ENCODE data around the gene NACA2. TPM values are rescaled to one million over a fixed set of nuclear protein-coding genes. Genes with fewer than 3 reads are reported as not detected.

Gene NACA2
- total RNA-seq, 1 experiment from 2014 or later: not detected

GRCh38 chr17:61617330-61617729 is 26.3 kb upstream of the NACA2 start:
- Mint-ChIP-seq H3K4me3 (no peak overlapping the region), H3K27ac (no peak overlapping the region), H3K9me3 (peaks cover 52% of the 10 kb centered on the region), H3K27me3 (ENCODE audit: low read depth) (no peaks in the 10 kb centered on the region), H3K36me3 (peaks cover 23% of the 10 kb centered on the region), H3K4me1 (peaks cover 13% of the 10 kb centered on the region)
- CTCF ChIA-PET: no interaction called here
- POLR2A ChIA-PET: no interaction called here
- ATAC-seq (no peak), DNase-seq (ENCODE audit: low spot score) (no peak)
- TF ChIP-seq ATF1 (CRISPR knock-in tag; IDR thresholded peaks at IDR 0.05) (no peak), NFATC4 (CRISPR knock-in tag; IDR thresholded peaks at IDR 0.05) (no peak), KAT7 (CRISPR knock-in tag; IDR thresholded peaks at IDR 0.05; ENCODE audit: borderline replicate concordance) (no peak), NR2C2 (CRISPR knock-in tag; IDR thresholded peaks at IDR 0.05) (no peak), ZNF423 (CRISPR knock-in tag; IDR thresholded peaks at IDR 0.05) (no peak)

GRCh38 chr17:61616783-61617182 is 25.8 kb upstream of the NACA2 start:
- no peaks in the 10 kb centered on the region for H3K27me3 Mint-ChIP-seq (ENCODE audit: low read depth)
- peaks cover 13% of the 10 kb centered on the region for H3K4me1 Mint-ChIP-seq
- ChIA-PET POLR2A (interaction anchor here (0.6 kb wide), 1 partner anchor 9 kb away, joined by 7 read pairs; no protein-coding TSS in a partner anchor), CTCF (no interaction called here)
- ATAC-seq (no peak), DNase-seq (ENCODE audit: low spot score) (no peak)
- H3K36me3 Mint-ChIP-seq: peaks cover 23% of the 10 kb centered on the region
- no peak overlapping the region for H3K27ac Mint-ChIP-seq
- TF ChIP-seq IRF2 (CRISPR knock-in tag; IDR thresholded peaks at IDR 0.05; ENCODE audit: borderline replicate concordance, low read depth): no peak
- TF ChIP-seq SOX15 (CRISPR knock-in tag; IDR thresholded peaks at IDR 0.05): no peak
- TF ChIP-seq GABPB1 (CRISPR knock-in tag; IDR thresholded peaks at IDR 0.05): no peak
- TF ChIP-seq ATF1 (CRISPR knock-in tag; IDR thresholded peaks at IDR 0.05): no peak
- TF ChIP-seq E2F1 (CRISPR knock-in tag; IDR thresholded peaks at IDR 0.05): no peak
- no peak for TF ChIP-seq AFF4 (CRISPR knock-in tag; IDR thresholded peaks at IDR 0.05; ENCODE audit: borderline replicate concordance)
- no peak for TF ChIP-seq ZNF317 (CRISPR knock-in tag; IDR thresholded peaks at IDR 0.05; ENCODE audit: borderline replicate concordance, low read depth)
- TF ChIP-seq NR2C2 (CRISPR knock-in tag; IDR thresholded peaks at IDR 0.05): no peak
- no peak for TF ChIP-seq ZBTB21 (CRISPR knock-in tag; IDR thresholded peaks at IDR 0.05; ENCODE audit: borderline replicate concordance)
- TF ChIP-seq ZNF281 (CRISPR knock-in tag; IDR thresholded peaks at IDR 0.05): no peak
- no peak for TF ChIP-seq AR (CRISPR knock-in tag; IDR thresholded peaks at IDR 0.05)
- no peak for TF ChIP-seq ZNF396 (CRISPR knock-in tag; IDR thresholded peaks at IDR 0.05; ENCODE audit: borderline replicate concordance)
- TF ChIP-seq TP53 (CRISPR knock-in tag; IDR thresholded peaks at IDR 0.05): no peak
- no peak for TF ChIP-seq ZNF425 (CRISPR knock-in tag; conservative IDR thresholded peaks at IDR 0.05)
- no peak overlapping the region for H3K4me3 Mint-ChIP-seq
- H3K9me3 Mint-ChIP-seq: peaks cover 52% of the 10 kb centered on the region

Data from WTC11 (cell line).